NCI-H82 treated with DMSO at 0.1 percent for 48 hours (cell line): ENCODE measurements around the gene PPFIBP1.
"Not testable (repeated sequence)": the region's sequence is repeated elsewhere in the genome, so short reads cannot be mapped to it uniquely, and the experiment has no call there.

ENCODE experiments used
- DNase-seq: peaks from one replicate; lab custom pipeline; 2025; ENCODE audit not compliant: unreplicated experiment; lab: John Stamatoyannopoulos, UW

The PPFIBP1 gene

GRCh38 chr12:27652174-27652763, 128.3 kb downstream of the PPFIBP1 start:
- peak; percentile 54 for DNase-seq

DNA sequence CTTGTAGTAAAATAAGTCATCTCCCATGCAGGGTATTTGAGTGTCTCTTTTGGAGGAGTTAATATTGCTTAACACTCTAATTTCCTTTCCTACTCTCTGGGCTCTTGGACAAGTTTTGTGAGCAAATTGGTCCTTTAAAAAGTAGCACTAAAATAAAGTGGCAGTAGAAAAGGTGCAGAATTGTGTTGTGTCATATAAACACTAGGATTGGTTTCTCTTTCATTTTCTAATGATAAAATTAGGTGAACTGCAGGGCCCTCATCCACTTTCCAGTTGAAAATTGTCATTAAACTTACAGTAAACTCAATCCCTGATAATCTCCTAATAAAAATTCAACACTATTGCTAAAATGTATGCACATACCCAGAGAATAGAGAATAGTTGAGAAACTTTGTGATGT, 129.7 kb downstream of the PPFIBP1 start:
- no peak for DNase-seq

DNA sequence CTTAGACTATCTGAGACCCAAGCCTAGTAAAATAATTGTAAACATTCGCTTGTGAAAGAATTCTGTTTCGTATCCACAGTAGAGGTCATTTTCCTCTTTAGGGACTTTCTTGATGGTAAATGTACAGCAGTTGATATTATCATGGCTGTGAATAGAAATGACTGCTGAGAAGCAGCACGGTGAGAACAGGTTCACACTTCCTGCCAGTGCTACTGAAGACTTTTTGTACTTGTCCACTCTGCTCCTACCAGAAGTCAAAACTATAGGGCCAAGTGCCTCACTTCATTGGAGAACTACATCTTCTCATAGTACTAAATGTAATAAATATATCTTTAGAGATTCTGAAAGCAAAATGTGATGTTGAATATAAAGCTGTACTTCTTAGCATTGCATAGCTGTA, 131.5 kb downstream of the PPFIBP1 start:
- not testable (repeated sequence) for DNase-seq

DNA sequence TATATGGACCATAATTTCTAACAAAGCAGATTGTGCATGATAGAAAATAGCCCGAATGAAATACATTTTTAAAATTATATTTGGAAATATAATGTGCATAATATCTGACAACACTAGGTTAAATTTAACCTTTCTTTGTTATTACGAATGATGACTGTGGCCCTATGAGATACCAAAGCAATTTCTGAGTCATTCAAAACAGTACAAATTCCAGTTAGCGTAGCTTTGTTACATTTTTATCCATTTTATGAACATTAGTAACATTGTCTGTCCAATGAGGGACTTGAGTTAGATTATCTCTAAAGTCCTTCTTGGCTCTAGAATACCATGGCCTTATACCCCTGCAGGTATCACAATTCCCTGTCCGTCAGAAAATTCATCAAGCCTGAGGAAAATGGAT, 133.3 kb downstream of the PPFIBP1 start:
- no peak for DNase-seq

- no peak for DNase-seq
Observed at GRCh38 chr12:27665704-27666103, 141.7 kb downstream of the PPFIBP1 start.

DNA sequence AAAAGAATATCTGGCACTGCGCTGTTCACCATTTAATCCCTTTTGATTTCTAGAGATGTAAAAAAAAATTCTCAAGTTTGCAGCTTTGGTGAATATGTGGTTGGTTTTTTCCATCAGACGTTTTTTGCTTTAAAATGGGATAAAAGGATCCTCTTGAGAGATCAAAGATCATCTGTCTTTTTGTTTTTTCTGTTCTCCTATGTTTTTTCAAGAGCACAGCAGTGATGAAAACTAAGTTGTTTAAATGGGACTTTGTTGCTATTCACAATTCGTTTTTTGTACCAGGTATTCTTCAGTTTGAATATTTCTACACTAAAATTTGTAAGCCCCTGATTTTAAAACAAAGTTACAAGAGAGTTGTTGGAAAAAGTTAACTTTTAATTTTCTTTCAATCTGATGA, 142.5 kb downstream of the PPFIBP1 start:
- DNase-seq = no peak

DNA sequence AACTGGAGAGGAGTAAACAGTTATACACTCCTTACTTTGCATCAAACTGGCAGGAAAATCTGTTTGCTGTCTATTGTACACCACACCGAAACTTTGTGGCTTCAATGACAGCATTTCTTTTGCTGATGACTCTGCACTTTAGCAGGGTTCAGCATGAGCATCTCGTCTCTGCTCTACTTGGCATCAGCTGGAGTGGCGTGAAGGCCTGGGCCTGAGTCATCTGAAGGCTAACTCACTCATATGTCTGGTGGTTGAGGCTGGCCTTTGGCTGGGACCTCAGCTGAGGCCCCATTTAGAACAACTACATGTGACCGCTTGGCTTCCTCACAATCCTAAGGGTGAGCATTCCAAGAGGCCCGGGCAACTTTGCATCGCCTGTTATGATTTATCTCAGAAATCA, 143.5 kb downstream of the PPFIBP1 start:
- DNase-seq = no peak

DNA sequence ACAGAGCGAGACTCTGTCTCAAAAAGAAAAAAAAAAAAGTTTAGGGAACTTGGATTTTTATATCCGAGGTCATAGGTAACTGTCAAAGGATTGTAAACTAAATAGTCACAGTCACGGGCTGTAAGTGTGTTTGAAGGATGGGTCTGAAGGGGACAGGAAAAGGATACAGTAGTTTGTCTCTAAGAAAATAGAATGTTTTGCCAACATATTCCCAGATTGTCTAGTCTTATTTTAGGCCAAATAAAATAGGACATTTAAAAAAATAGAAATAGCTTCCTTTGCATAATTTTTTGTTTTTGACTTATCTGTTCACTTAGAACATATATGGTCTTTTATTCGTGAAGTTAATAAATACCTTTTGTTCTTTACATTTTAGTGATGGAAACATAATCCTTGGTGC, 148.0 kb downstream of the PPFIBP1 start:
- no peak for DNase-seq

DNA sequence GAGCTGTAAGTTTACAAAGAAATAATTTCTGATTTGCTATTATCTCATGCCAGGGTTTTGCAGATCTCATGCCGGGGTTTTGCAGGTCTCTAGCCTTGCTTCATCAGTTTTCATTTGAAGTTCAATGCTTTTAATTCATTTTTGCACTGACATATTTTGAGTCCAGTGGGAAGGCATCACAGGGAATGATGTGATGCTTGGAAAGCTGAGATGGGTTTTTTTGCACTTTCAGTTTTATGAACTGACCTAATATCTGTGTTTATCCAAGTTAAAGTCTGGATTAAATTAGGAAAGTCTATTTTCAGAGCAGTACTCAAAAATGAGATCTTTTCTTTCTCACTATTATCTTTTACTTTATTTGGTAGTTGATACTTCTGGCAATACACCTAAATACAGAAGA, 148.6 kb downstream of the PPFIBP1 start:
- DNase-seq = no peak

GRCh38 chr12:27673101-27673718, 149.2 kb downstream of the PPFIBP1 start:
- DNase-seq = no peak

DNA sequence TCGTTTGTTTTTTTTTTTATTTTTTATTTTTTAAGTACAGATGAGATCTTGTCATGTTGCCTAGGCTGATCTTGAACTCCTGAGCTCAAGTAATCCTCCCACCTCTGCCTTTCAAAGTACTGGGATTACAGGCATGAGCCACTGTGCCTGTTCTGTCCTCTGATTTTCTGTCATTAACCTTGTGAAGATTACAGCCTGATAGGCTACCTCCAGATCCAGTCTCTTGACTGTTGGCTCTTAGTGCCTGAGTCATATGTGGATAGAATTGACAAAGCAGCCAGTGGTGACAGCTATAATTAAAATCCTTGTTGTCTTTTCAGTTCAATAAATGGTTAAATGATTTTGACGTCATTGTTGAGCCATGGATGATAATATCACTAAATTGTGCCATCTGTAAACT, 151.0 kb downstream of the PPFIBP1 start:
- DNase-seq = no peak

GRCh38 chr12:27680619-27681018, 156.6 kb downstream of the PPFIBP1 start:
- no peak for DNase-seq

DNA sequence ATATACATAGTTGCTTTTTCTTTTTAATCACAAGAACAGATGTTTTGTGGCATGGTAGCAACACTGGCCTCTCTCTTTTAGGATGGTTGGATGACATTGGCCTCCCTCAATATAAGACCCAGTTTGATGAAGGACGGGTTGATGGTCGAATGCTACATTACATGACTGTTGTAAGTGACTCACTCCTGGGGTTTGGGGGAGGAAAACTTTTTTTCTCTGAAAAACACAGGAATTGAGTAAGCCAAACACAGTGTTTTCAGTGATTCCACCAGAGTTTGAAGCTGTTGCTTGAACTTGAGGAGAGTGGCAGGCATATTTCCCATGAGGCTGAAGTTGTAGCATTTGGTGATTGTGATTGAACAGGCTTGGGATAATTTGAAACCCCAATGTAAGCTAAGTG, 158.5 kb downstream of the PPFIBP1 start:
- DNase-seq = no peak

DNA sequence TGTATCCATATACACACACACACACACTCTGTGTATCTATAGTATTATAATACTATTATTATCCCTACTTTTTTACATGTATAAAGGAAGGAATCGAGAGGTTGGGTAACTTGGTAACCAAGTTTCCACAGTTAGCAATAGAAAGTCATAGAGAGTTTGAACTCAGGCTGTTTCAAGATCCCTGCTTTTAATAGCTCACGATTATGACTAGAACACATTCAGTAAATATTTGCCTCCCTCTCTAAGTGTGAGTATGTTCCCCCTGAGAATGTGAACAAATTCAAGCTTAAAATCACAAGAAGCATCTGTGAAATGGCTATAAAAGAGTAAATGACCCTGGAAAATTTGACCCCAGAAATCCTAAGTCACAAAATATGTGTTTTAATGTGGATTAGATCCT, 161.3 kb downstream of the PPFIBP1 start:
- no peak for DNase-seq

DNA sequence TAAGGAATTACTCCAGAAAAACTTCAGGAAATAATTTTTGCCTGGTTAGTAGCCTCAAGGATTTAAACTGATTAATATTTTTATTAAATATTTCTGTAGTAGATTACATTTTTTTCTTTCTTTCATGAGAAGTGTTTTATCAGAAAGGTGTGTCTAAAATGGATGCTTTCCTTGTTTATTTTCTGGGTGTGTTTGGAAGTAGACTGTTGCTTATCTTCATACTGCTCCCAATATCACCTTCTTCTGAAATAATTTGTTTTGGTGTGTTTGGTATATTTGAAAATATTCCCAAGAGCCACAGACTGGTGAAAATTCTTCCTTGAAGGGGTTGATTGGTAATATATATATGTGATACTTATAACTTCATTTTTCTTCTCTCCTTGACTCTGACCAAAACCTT, 162.1 kb downstream of the PPFIBP1 start:
- no peak for DNase-seq

DNA sequence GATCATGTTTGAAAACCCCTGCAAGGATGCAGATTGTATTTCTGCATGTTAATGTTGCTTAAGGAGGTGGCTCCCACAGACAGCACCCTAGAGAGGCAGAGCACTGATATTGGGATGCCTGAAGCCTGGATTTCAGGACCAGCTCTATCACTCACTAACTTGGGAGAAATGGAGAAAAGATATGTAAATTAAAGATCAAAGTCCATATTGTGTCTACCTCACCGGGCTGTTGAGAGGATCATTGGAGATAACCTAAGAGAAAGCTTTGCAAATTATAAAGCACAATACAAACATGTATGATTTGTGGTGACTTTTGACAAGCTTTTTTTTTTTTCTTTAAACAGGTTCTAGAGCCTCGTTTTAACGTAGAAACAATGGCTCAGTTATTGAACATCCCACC, 164.7 kb downstream of the PPFIBP1 start:
- DNase-seq = no peak

GRCh38 chr12:27689558-27690180, 165.7 kb downstream of the PPFIBP1 start:
- no peak for DNase-seq

- DNase-seq = no peak
Observed at GRCh38 chr12:27693403-27693802, 169.4 kb downstream of the PPFIBP1 start.

DNA sequence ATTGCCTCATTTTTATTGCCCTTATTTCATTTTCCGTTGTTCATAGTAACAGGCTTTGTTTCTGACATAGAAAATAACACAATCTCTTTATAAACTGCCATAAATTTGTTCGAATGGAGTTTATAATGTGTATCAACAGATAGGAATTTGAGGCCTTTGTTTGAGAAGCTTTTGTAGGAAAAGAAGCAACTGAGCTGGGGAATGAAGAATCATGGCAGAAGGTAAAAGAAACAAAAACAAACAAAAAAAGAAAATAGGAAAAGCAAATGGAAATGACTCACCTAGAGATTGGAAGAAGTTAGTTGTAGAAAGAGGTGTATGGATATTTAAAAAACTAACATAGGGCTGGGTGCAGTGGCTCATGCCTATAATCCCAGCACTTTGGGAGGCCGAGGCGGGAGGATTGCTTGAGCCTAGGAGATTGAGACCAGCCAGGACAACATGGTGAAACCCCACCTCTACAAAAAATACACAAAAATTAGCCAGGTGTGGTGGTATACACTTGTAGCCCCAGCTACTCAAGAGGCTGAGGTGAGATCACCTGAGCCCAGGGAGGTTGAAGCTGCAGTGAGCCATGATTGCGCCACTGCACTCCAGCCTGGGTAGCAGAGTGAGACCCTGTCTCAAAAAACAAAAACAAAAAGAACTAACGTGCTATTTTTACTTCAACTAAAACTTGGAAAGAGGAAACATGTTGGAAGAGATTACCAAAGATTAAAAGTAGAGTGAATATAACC, 171.7 kb downstream of the PPFIBP1 start:
- DNase-seq = no peak

DNA sequence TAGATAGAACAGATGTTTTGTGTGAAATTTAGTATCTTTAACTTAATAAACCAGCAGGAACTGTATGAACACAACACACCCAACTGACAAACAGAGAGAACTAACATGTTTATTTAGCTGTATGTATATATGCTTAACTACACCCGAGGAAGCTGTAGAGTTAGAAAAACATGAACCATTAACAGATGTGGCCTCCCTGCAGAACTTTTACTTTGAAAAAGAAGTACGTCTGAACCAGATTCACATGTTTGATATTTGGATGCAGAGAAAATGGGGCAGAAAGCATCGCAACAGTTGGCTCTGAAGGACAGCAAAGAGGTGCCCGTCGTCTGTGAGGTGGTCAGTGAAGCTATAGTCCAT, 172.3 kb downstream of the PPFIBP1 start, which contains the start of gene REP15:
Gene REP15 (plus strand): TSS at position 155 of the 360 bp plus-strand sequence. CDS start 116 bp downstream, at position 271.
- DNase-seq = no peak

GRCh38 chr12:27696864-27697564, 173.0 kb downstream of the PPFIBP1 start:
- DNase-seq = no peak
